GM12878 (cell line): ENCODE measurements around the gene RIMS3. TPM values are rescaled to one million over a fixed set of nuclear protein-coding genes. Genes with fewer than 3 reads are reported as not detected.
A peak's percentile ranks its signal among the peaks of the same experiment; 100 is the strongest.

Source experiments
- CHD1 ChIP-seq: IDR thresholded peaks from 2 replicates; pipeline ENCODE4 v1.6.1; 2012; ENCODE audit warnings: low read depth, low read length, improper control_type of control experiment
- DPF2 ChIP-seq: fragments of 450-650 bp; IDR thresholded peaks from 2 replicates; pipeline ENCODE4 v1.6.1; 2017; ENCODE audit warnings: mild to moderate bottlenecking
- EED ChIP-seq: sonication (generic); IDR thresholded peaks from 2 replicates; pipeline ENCODE4 v1.6.1; 2016; ENCODE audit warnings: antibody characterized with exemption, low read depth
- ESRRA ChIP-seq: IDR thresholded peaks from 2 replicates; pipeline ENCODE4 v1.6.1; 2012; ENCODE audit warnings: mild to moderate bottlenecking, low read length, improper control_type of control experiment
- ETV6 ChIP-seq, 2 experiments: fragments of 450-650 bp in 1 of 2; IDR thresholded peaks in 1 of 2; conservative IDR thresholded peaks in 1 of 2; 2 replicates each; pipeline ENCODE4 v1.6.1; 2014; ENCODE audit warnings: antibody characterized with exemption in 1 of 2, borderline replicate concordance in 1 of 2, low read depth in 1 of 2, mild to moderate bottlenecking in 1 of 2, moderate library complexity in 1 of 2
- GATAD2B ChIP-seq: fragments of 450-650 bp; conservative IDR thresholded peaks from 2 replicates; pipeline ENCODE4 v1.6.1; 2017; ENCODE audit warnings: low read depth, mild to moderate bottlenecking, moderate library complexity
- IKZF1 ChIP-seq: fragments of 450-650 bp; conservative IDR thresholded peaks from 2 replicates; pipeline ENCODE4 v1.6.1; 2017; ENCODE audit warnings: antibody characterized with exemption, mild to moderate bottlenecking
- KDM1A ChIP-seq: fragments of 200-600 bp; sonication (generic); IDR thresholded peaks from 2 replicates; pipeline ENCODE4 v1.6.1; 2016; ENCODE audit warnings: borderline replicate concordance
- LARP7 ChIP-seq: fragments of 450-650 bp; IDR thresholded peaks from 2 replicates; pipeline ENCODE4 v1.6.1; 2017; ENCODE audit warnings: mild to moderate bottlenecking
- MXI1 ChIP-seq: fragments of 150-350 bp; IDR thresholded peaks from 2 replicates; pipeline ENCODE4 v1.6.1; 2011; ENCODE audit warnings: low read depth, mild to moderate bottlenecking, inconsistent platforms, low read length, improper control_type of control experiment
- NFYA ChIP-seq: IDR thresholded peaks from 2 replicates; pipeline ENCODE4 v1.6.1; 2011; ENCODE audit warnings: low read depth, mild to moderate bottlenecking, low read length, improper control_type of control experiment, borderline replicate concordance
- ZNF217 ChIP-seq: fragments of 450-650 bp; IDR thresholded peaks from 2 replicates; pipeline ENCODE4 v1.6.1; 2017; ENCODE audit warnings: antibody characterized with exemption, mild to moderate bottlenecking
- polyA plus RNA-seq, 11 experiments: library from polyadenylated mRNA; depleted of rRNA in 4 of 11; unstranded in 6 of 11; stranded (reverse) in 5 of 11; fragments of >200 nt; fragmentation: Nextera tagmentation in 4 of 11; fragmentation: Illumina TruSeq in 1 of 11; extraction: Ambion mirVana in 4 of 11; extraction: Trizol in 1 of 11; gene quantifications; 1 replicate in 1 of 11; 2 replicates in 10 of 11; pipeline versions ENCODE4 v1.2.1 to v1.2.3, GENCODE V29; 2011 to 2016; ENCODE audit warnings: inconsistent platforms in 2 of 11, missing spikeins in 2 of 11, low read depth in 1 of 11
- total RNA-seq, 4 experiments: library from RNA; depleted of rRNA in 3 of 4; stranded (reverse); fragments of >200 nt in 3 of 4; fragmentation: Illumina TruSeq in 1 of 4; extraction: Trizol in 1 of 4; gene quantifications; 2 replicates each; pipeline versions ENCODE4 v1.2.1 to v1.2.3, GENCODE V29; 2013 to 2021
- TF ChIP-seq, protein P1 (sequence below): fragments of 450-650 bp; IDR thresholded peaks from 2 replicates; pipeline ENCODE4 v1.6.1; 2017; ENCODE audit warnings: borderline replicate concordance
- TF ChIP-seq, protein P2 (sequence below): fragments of 450-650 bp; IDR thresholded peaks from 2 replicates; pipeline ENCODE4 v1.6.1; 2017; ENCODE audit warnings: antibody characterized with exemption, mild to moderate bottlenecking, moderate library complexity
- TF ChIP-seq, protein P3 (sequence below): IDR thresholded peaks from 2 replicates; pipeline ENCODE4 v1.6.1; 2011; ENCODE audit warnings: borderline replicate concordance, low read depth, mild to moderate bottlenecking, moderate library complexity, mixed read lengths, low read length; ENCODE audit not compliant: insufficient read depth; ENCODE audit errors: extremely low read length
- TF ChIP-seq, protein P4 (sequence below): fragments of 450-650 bp; IDR thresholded peaks from 2 replicates; pipeline ENCODE4 v1.6.1; 2017; ENCODE audit warnings: low read depth, mild to moderate bottlenecking, moderate library complexity
- TF ChIP-seq, protein P5 (sequence below): IDR thresholded peaks from 2 replicates; pipeline ENCODE4 v1.6.1; 2011; ENCODE audit warnings: low read depth, mild to moderate bottlenecking, low read length, moderate library complexity, borderline replicate concordance; ENCODE audit errors: extremely low read depth
- TF ChIP-seq, protein P6 (sequence below): fragments of 450-650 bp; IDR thresholded peaks from 2 replicates; pipeline ENCODE4 v1.6.1; 2014; ENCODE audit warnings: mild to moderate bottlenecking
- TF ChIP-seq, protein P7 (sequence below): IDR thresholded peaks from 2 replicates; pipeline ENCODE4 v1.6.1; 2011; ENCODE audit warnings: borderline replicate concordance, low read depth, mild to moderate bottlenecking, moderate library complexity, low read length; ENCODE audit not compliant: insufficient read depth, poor library complexity, severe bottlenecking

Gene RIMS3
- total and polyA plus RNA-seq, 10 of the 15 experiments (the other 5 are each of a cell fraction or from before 2014, with no cell fraction given): 0.02 to 4.7 (median 0.39) TPM

DNA sequence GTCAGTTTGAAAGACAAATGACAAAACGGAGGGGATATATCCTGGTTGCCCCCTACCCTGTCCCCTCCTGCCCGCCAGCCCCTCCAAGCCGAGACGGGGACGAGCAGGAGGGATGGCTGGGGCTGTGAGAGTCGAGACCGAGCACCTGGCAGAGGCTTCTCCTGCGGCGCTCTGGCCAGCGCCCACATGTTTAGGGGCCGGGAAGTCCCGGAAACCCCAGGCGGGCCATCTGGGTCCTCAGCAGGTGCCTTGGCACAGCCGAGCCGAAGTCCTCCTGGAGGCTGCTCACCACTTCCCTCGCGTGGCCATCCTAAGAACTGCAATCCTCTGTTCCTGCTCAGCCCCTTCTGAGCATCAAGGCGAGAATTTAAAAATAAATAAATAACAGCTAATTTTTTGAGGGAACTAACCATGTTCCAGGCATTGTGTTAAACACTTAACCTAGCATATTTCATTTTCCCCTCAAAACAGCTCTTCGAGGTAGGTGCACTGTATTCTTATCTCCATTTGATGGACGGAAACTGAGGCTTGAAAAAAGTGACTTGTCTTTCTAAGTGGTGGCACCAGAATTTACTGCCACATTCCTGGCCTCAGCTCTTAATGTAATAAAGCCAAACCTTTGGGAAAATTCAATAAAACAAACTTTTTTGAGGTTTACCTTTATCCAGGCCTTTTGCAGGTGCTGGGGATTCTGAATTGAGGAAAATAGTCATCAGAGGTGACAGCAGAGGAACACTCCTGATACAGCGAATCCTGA is 3.5 kb upstream of the RIMS3 start (continued):
- TF ChIP-seq, protein P1, sequence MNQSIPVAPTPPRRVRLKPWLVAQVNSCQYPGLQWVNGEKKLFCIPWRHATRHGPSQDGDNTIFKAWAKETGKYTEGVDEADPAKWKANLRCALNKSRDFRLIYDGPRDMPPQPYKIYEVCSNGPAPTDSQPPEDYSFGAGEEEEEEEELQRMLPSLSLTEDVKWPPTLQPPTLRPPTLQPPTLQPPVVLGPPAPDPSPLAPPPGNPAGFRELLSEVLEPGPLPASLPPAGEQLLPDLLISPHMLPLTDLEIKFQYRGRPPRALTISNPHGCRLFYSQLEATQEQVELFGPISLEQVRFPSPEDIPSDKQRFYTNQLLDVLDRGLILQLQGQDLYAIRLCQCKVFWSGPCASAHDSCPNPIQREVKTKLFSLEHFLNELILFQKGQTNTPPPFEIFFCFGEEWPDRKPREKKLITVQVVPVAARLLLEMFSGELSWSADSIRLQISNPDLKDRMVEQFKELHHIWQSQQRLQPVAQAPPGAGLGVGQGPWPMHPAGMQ: no peak
- TF ChIP-seq, protein P2, sequence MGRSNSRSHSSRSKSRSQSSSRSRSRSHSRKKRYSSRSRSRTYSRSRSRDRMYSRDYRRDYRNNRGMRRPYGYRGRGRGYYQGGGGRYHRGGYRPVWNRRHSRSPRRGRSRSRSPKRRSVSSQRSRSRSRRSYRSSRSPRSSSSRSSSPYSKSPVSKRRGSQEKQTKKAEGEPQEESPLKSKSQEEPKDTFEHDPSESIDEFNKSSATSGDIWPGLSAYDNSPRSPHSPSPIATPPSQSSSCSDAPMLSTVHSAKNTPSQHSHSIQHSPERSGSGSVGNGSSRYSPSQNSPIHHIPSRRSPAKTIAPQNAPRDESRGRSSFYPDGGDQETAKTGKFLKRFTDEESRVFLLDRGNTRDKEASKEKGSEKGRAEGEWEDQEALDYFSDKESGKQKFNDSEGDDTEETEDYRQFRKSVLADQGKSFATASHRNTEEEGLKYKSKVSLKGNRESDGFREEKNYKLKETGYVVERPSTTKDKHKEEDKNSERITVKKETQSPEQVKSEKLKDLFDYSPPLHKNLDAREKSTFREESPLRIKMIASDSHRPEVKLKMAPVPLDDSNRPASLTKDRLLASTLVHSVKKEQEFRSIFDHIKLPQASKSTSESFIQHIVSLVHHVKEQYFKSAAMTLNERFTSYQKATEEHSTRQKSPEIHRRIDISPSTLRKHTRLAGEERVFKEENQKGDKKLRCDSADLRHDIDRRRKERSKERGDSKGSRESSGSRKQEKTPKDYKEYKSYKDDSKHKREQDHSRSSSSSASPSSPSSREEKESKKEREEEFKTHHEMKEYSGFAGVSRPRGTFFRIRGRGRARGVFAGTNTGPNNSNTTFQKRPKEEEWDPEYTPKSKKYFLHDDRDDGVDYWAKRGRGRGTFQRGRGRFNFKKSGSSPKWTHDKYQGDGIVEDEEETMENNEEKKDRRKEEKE: no peak
- no peak for TF ChIP-seq KDM1A
- peak; percentile 80 for TF ChIP-seq DPF2
- TF ChIP-seq, protein P3, sequence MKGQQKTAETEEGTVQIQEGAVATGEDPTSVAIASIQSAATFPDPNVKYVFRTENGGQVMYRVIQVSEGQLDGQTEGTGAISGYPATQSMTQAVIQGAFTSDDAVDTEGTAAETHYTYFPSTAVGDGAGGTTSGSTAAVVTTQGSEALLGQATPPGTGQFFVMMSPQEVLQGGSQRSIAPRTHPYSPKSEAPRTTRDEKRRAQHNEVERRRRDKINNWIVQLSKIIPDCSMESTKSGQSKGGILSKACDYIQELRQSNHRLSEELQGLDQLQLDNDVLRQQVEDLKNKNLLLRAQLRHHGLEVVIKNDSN: no peak
- TF ChIP-seq LARP7: no peak; the same call in 1 of the 2 replicates
- no peak for TF ChIP-seq ZNF217
- TF ChIP-seq, protein P4, sequence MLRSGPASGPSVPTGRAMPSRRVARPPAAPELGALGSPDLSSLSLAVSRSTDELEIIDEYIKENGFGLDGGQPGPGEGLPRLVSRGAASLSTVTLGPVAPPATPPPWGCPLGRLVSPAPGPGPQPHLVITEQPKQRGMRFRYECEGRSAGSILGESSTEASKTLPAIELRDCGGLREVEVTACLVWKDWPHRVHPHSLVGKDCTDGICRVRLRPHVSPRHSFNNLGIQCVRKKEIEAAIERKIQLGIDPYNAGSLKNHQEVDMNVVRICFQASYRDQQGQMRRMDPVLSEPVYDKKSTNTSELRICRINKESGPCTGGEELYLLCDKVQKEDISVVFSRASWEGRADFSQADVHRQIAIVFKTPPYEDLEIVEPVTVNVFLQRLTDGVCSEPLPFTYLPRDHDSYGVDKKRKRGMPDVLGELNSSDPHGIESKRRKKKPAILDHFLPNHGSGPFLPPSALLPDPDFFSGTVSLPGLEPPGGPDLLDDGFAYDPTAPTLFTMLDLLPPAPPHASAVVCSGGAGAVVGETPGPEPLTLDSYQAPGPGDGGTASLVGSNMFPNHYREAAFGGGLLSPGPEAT: peak; percentile 85
- TF ChIP-seq IKZF1: peak; percentile 78
- no peak for TF ChIP-seq ETV6 (conservative IDR thresholded peaks at IDR 0.05 in 1 of 2, IDR thresholded peaks at IDR 0.05 in 1 of 2; ENCODE audit: borderline replicate concordance in 1 of 2, low read depth in 1 of 2)
- TF ChIP-seq MXI1: no peak
- TF ChIP-seq, protein P5, sequence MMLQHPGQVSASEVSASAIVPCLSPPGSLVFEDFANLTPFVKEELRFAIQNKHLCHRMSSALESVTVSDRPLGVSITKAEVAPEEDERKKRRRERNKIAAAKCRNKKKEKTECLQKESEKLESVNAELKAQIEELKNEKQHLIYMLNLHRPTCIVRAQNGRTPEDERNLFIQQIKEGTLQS: no peak
- no peak for TF ChIP-seq CHD1
- peak; percentile 43; the same call in 1 of the 2 replicates for TF ChIP-seq EED
- TF ChIP-seq, protein P6, sequence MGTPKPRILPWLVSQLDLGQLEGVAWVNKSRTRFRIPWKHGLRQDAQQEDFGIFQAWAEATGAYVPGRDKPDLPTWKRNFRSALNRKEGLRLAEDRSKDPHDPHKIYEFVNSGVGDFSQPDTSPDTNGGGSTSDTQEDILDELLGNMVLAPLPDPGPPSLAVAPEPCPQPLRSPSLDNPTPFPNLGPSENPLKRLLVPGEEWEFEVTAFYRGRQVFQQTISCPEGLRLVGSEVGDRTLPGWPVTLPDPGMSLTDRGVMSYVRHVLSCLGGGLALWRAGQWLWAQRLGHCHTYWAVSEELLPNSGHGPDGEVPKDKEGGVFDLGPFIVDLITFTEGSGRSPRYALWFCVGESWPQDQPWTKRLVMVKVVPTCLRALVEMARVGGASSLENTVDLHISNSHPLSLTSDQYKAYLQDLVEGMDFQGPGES: no peak
- TF ChIP-seq NFYA: no peak
- TF ChIP-seq GATAD2B: peak; percentile 78
- TF ChIP-seq ESRRA: no peak
- TF ChIP-seq, protein P7, sequence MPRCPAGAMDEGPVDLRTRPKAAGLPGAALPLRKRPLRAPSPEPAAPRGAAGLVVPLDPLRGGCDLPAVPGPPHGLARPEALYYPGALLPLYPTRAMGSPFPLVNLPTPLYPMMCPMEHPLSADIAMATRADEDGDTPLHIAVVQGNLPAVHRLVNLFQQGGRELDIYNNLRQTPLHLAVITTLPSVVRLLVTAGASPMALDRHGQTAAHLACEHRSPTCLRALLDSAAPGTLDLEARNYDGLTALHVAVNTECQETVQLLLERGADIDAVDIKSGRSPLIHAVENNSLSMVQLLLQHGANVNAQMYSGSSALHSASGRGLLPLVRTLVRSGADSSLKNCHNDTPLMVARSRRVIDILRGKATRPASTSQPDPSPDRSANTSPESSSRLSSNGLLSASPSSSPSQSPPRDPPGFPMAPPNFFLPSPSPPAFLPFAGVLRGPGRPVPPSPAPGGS: no peak
